GM12872 (cell line): ENCODE results near the gene MKX.

Experiments used
- TF ChIP-seq, protein P1 (sequence below): IDR thresholded peaks from 3 replicates; pipeline ENCODE4 v1.5.1; 2011; ENCODE audit warnings: low read depth, mild to moderate bottlenecking, low read length, moderate library complexity; ENCODE audit not compliant: insufficient read depth

MKX gene

GRCh38 chr10:27680691-27681605, 64.7 kb downstream of the MKX start:
- TF ChIP-seq, protein P1, sequence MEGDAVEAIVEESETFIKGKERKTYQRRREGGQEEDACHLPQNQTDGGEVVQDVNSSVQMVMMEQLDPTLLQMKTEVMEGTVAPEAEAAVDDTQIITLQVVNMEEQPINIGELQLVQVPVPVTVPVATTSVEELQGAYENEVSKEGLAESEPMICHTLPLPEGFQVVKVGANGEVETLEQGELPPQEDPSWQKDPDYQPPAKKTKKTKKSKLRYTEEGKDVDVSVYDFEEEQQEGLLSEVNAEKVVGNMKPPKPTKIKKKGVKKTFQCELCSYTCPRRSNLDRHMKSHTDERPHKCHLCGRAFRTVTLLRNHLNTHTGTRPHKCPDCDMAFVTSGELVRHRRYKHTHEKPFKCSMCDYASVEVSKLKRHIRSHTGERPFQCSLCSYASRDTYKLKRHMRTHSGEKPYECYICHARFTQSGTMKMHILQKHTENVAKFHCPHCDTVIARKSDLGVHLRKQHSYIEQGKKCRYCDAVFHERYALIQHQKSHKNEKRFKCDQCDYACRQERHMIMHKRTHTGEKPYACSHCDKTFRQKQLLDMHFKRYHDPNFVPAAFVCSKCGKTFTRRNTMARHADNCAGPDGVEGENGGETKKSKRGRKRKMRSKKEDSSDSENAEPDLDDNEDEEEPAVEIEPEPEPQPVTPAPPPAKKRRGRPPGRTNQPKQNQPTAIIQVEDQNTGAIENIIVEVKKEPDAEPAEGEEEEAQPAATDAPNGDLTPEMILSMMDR: no peak

- TF ChIP-seq, protein P1: no peak
Observed at GRCh38 chr10:27680006-27680557, 65.5 kb downstream of the MKX start.

DNA sequence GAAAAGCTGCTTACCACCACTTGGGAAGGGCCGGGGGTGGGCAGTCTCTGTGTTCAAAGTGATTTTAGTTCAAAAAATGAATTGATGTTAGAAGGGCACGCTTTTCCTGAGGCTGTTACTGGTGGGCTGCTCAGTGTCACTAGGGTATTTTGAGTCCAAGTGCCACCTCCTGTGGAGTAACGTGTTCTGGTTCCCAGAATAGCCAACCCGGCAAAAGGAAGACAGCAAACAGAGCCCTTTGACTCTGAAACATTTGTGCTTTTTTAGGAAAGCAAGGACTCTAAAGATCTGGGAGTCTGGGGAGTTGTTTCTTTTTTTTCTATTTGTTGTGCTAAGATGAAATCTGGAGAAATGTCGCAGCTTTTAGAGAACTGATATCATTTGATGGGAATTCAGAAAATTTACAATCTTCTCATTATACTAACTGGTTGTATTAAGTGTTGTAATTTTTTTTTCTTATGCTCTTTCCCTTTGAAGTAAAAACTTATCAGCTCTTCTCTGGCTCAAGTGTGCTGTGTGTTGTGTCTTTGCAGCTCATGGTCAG, 66.2 kb downstream of the MKX start:
- TF ChIP-seq, protein P1: no peak

DNA sequence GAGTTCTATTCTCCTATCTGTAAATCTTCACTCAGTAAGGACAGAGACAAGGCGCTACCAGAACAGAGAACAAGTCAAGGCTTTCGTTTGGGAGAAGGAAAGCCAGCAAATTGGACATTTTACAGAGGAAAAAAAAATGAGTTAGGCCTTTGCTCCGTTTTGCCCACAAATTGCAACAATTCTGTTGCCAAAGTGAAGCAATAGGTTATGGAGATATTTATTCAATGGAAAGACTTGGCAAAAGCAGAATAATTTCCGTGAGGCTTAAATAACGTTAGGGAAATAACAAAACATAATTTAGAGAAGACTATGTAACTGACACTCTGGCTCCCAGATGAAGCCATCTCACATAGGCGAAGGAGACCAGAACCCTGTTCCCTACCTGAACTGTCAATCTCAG, 67.5 kb downstream of the MKX start:
- TF ChIP-seq, protein P1: no peak

DNA sequence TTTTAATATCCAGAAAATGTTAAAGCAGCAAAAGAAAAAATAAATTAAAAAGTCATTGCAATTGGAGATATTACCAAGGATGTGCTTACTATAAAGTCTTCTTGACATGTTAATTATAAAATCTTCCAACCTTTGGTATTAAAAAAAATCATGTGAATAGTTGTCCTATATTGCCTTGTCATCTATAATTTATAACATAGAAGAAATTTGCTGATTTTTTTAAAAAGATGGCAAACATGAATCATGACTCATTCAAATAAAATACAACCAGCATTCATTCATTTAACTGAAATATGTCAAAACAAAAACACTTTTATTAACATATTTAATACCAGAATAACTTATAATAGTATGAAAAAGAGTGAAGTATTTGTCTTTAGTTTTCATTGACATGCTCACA, 72.6 kb downstream of the MKX start:
- TF ChIP-seq, protein P1: no peak

DNA sequence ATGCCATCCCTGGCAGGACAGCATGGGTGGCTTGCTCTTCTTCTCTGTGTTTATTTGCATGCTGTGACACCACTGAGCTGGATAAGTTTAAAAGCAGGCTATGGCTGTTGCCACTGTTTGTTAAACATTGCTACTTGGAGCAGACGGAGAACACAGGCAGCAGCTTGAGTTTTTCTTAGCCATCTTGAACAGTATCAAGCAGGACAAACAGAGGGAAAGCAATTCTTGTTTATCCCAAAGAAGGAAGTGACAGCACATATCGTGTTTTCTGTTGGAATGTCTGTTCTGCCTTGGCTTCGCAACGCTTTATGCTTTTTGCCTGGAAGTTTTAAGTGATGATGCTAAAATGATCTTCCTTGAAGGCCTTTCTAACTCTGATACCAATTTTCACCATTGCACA, 73.8 kb downstream of the MKX start:
- TF ChIP-seq, protein P1: no peak

GRCh38 chr10:27664461-27664860, 81.2 kb downstream of the MKX start:
- TF ChIP-seq, protein P1: no peak
